Mesothelial cell of epicardium (in vitro differentiated cells): ENCODE data around the gene ATP6V1B1. TPM values are rescaled to one million over a fixed set of nuclear protein-coding genes. Genes with fewer than 3 reads are reported as not detected.

Experiments used
- DNase-seq, 2 experiments: peaks; one replicate each; pipeline ENCODE4 v3.0.0; 2021; ENCODE audit warnings: low spot score in 2 of 2; ENCODE audit not compliant: unreplicated experiment in 2 of 2
- H3K27ac Mint-ChIP-seq: 2 replicates; pipeline ENCODE4 v1.8.0; 2021; ENCODE audit warnings: mixed read lengths
- H3K27me3 Mint-ChIP-seq: 2 replicates; pipeline ENCODE4 v1.8.0; 2021; ENCODE audit warnings: low read depth, mixed read lengths
- H3K36me3 Mint-ChIP-seq: 2 replicates; pipeline ENCODE4 v1.8.0; 2021; ENCODE audit warnings: mixed read lengths
- H3K4me1 Mint-ChIP-seq: 2 replicates; pipeline ENCODE4 v1.8.0; 2021; ENCODE audit warnings: mixed read lengths
- H3K4me3 Mint-ChIP-seq: 2 replicates; pipeline ENCODE4 v1.8.0; 2021; ENCODE audit warnings: mild to moderate bottlenecking, moderate library complexity, mixed read lengths
- H3K9me3 Mint-ChIP-seq: 2 replicates; pipeline ENCODE4 v1.8.0; 2021; ENCODE audit warnings: mixed read lengths
- CTCF ChIP-seq: fragments of 200-600 bp; sonication (generic); IDR thresholded peaks from one replicate; pipeline ENCODE4 v1.5.0; 2021; ENCODE audit warnings: antibody characterized with exemption; ENCODE audit not compliant: unreplicated experiment
- total RNA-seq: library from RNA; stranded (reverse); gene quantifications from 3 replicates; pipeline ENCODE4 v1.2.1, GENCODE V29; 2021

ATP6V1B1 gene
- total RNA-seq, 1 donor from 2014 or later = not detected

- Mint-ChIP-seq H3K4me1 (peaks cover 15% of the 10 kb centered on the region), H3K4me3 (no peak overlapping the region), H3K27ac (no peak overlapping the region), H3K9me3 (no peaks in the 10 kb centered on the region), H3K36me3 (no peaks in the 10 kb centered on the region), H3K27me3 (peaks cover 71% of the 10 kb centered on the region)
- no peak for DNase-seq
- TF ChIP-seq CTCF = no peak
These were observed 2.3 kb downstream of the ATP6V1B1 start for GRCh38 chr2:70937866-70938585.

GRCh38 chr2:70938586-70938950 lies 2.9 kb downstream of the ATP6V1B1 start:
- Mint-ChIP-seq H3K4me1 (peaks cover 15% of the 10 kb centered on the region), H3K36me3 (no peaks in the 10 kb centered on the region), H3K27ac (no peak overlapping the region), H3K4me3 (no peak overlapping the region), H3K27me3 (peaks cover 67% of the 10 kb centered on the region), H3K9me3 (no peaks in the 10 kb centered on the region)
- no peak for TF ChIP-seq CTCF
- no peak for DNase-seq

GRCh38 chr2:70939001-70939838 lies 3.5 kb downstream of the ATP6V1B1 start:
- H3K4me3 Mint-ChIP-seq = no peak overlapping the region
- TF ChIP-seq CTCF = no peak
- no peaks in the 10 kb centered on the region for H3K9me3 Mint-ChIP-seq
- DNase-seq = no peak
- H3K36me3 Mint-ChIP-seq = no peaks in the 10 kb centered on the region
- H3K4me1 Mint-ChIP-seq = peaks cover 15% of the 10 kb centered on the region
- H3K27me3 Mint-ChIP-seq = peaks cover 69% of the 10 kb centered on the region
- H3K27ac Mint-ChIP-seq = no peak overlapping the region

- Mint-ChIP-seq H3K27me3 (peaks cover 71% of the 10 kb centered on the region), H3K4me1 (peaks cover 15% of the 10 kb centered on the region), H3K9me3 (no peaks in the 10 kb centered on the region), H3K27ac (no peak overlapping the region), H3K36me3 (no peaks in the 10 kb centered on the region), H3K4me3 (no peak overlapping the region)
- no peak for TF ChIP-seq CTCF
- DNase-seq = no peak
These were observed 4.3 kb downstream of the ATP6V1B1 start for GRCh38 chr2:70939839-70940580.

GRCh38 chr2:70941186-70941585 lies 5.5 kb downstream of the ATP6V1B1 start:
- no peaks in the 10 kb centered on the region for H3K36me3 Mint-ChIP-seq
- no peaks in the 10 kb centered on the region for H3K9me3 Mint-ChIP-seq
- no peak overlapping the region for H3K4me3 Mint-ChIP-seq
- H3K27me3 Mint-ChIP-seq = peaks cover 78% of the 10 kb centered on the region
- no peak overlapping the region for H3K27ac Mint-ChIP-seq
- peaks cover 11% of the 10 kb centered on the region for H3K4me1 Mint-ChIP-seq
- no peak for TF ChIP-seq CTCF
- no peak for DNase-seq
